Sigmoid colon (tissue), 7 donors: ENCODE measurements around the gene SPARC. TPM values are rescaled to one million over a fixed set of nuclear protein-coding genes. Genes with fewer than 3 reads are reported as not detected.
"Not testable (repeated sequence)": the region's sequence is repeated elsewhere in the genome, so short reads cannot be mapped to it uniquely, and the experiment has no call there.

Experiments
- DNase-seq: peaks from one replicate; pipeline ENCODE4 v3.0.0-alpha.2; 2019
- H3K27ac ChIP-seq, 4 donors: fragments of 200-600 bp; sonication (generic); one replicate each; pipeline ENCODE4 v1.5.1; 2016 to 2019; ENCODE audit warnings: mild to moderate bottlenecking in 1 of 4
- H3K27me3 ChIP-seq, 3 donors: fragments of 200-600 bp; sonication (generic); one replicate each; pipeline ENCODE4 v1.5.1; 2019; ENCODE audit warnings: mild to moderate bottlenecking in 1 of 3
- H3K36me3 ChIP-seq, 4 donors: fragments of 200-600 bp; sonication (generic); one replicate each; pipeline ENCODE4 v1.5.1; 2016 to 2019
- H3K4me1 ChIP-seq, 4 donors: fragments of 200-600 bp; sonication (generic); one replicate each; pipeline ENCODE4 v1.5.1; 2017 to 2019
- H3K4me3 ChIP-seq, 4 donors: fragments of 200-600 bp; sonication (generic); one replicate each; pipeline ENCODE4 v1.5.1; 2017 to 2019; ENCODE audit warnings: mild to moderate bottlenecking in 2 of 4, moderate library complexity in 1 of 4
- H3K9me3 ChIP-seq, 4 donors: fragments of 200-600 bp in 3 of 4; sonication (generic) in 3 of 4; one replicate each; pipeline versions ENCODE4 v1.5.1 to v1.6.1; 2013 to 2019
- EP300 ChIP-seq, 4 donors: sonication (generic); formaldehyde crosslinking; IDR thresholded peaks; one replicate each; pipeline ENCODE4 v1.6.1; 2017; ENCODE audit warnings: antibody characterized with exemption in 4 of 4
- POLR2A ChIP-seq, 2 donors: fragments of 450-650 bp; IDR thresholded peaks; one replicate each; pipeline ENCODE4 v1.6.1; 2016; ENCODE audit warnings: antibody characterized with exemption in 2 of 2, mild to moderate bottlenecking in 2 of 2, moderate library complexity in 2 of 2
- POLR2AphosphoS5 ChIP-seq, 4 donors: sonication (generic); formaldehyde crosslinking; IDR thresholded peaks; one replicate each; pipeline ENCODE4 v1.6.1; 2017; ENCODE audit warnings: antibody characterized with exemption in 4 of 4
- whole genome bisulfite sequencing, 2 donors: extraction: QIAGEN DNeasy Blood & Tissue Kit; methylation state at CpG; one replicate each; pipeline ENCODE4 v1.1.7; 2013; 5-methylcytosine and 5-hydroxymethylcytosine counted together
- intact Hi-C: fragments of 100-400 bp; cut with DNase I; formaldehyde crosslinking; loops from one replicate; pipeline ENCODE4 v1.15.1; 2023
- polyA plus RNA-seq, 3 donors: library from polyadenylated mRNA; stranded (reverse); fragments of 200-250 nt; gene quantifications; one replicate each; pipeline ENCODE4 v1.2.3, GENCODE V29; 2013
- total RNA-seq, 4 donors: library from RNA; depleted of rRNA; stranded (reverse); fragments of >200 nt; gene quantifications; one replicate each; pipeline ENCODE4 v1.1.0, GENCODE V29; 2016
- TF ChIP-seq, protein P1 (sequence below), 4 experiments: fragments of 450-650 bp in 3 of 4; fragments of 200-600 bp in 1 of 4; IDR thresholded peaks; one replicate each; pipeline ENCODE4 v1.5.1; 2016 to 2019; ENCODE audit warnings: antibody characterized with exemption in 4 of 4, mild to moderate bottlenecking in 3 of 4, moderate library complexity in 2 of 4
- donor health status: healthy with polysubstance abuse.
- donor health status: Bipolar disorder and iron deficiency.
- donor health status: healthy.

The SPARC gene
- total and polyA plus RNA-seq, 7 donors: 47.6 to 821 (median 272) TPM

DNA sequence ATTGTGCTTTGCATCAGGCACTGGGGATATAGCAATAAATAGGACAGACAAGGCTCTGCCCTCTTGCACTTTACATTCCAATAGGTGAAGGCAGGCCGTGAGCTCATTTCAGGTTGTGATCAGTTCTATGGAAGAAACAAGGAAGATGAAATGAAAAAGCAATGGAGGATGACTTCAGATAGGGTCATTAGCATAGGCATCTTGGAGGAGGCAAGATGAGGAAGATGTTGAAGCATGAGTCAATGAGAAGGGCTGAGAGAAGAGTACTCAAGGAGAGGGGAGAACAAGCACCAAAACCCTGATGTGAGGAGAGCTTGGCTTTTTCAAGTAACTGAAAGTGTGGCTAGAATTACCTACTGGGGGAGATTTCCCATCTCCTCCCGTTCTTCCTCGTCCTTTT lies 5.0 kb upstream of the SPARC start:
- no peak for DNase-seq
- 88 to 94% methylated on average over 3 of the region's 3 CpGs for WGBS, 2 donors
- H3K4me3 ChIP-seq: no peak overlapping the region
- no peaks in the 10 kb centered on the region for H3K27me3 ChIP-seq
- H3K4me1 ChIP-seq: peaks cover 0 to 21% (median 19%) of the 10 kb centered on the region in 4 donors
- H3K27ac ChIP-seq: no peak overlapping the region
- intact Hi-C loops: no loop called here
- TF ChIP-seq POLR2A (IDR thresholded peaks at IDR 0.05) (no peak), POLR2AphosphoS5 (IDR thresholded peaks at IDR 0.05) (no peak), EP300 (IDR thresholded peaks at IDR 0.05) (no peak)
- TF ChIP-seq, protein P1, sequence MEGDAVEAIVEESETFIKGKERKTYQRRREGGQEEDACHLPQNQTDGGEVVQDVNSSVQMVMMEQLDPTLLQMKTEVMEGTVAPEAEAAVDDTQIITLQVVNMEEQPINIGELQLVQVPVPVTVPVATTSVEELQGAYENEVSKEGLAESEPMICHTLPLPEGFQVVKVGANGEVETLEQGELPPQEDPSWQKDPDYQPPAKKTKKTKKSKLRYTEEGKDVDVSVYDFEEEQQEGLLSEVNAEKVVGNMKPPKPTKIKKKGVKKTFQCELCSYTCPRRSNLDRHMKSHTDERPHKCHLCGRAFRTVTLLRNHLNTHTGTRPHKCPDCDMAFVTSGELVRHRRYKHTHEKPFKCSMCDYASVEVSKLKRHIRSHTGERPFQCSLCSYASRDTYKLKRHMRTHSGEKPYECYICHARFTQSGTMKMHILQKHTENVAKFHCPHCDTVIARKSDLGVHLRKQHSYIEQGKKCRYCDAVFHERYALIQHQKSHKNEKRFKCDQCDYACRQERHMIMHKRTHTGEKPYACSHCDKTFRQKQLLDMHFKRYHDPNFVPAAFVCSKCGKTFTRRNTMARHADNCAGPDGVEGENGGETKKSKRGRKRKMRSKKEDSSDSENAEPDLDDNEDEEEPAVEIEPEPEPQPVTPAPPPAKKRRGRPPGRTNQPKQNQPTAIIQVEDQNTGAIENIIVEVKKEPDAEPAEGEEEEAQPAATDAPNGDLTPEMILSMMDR (IDR thresholded peaks at IDR 0.05): no peak
- H3K9me3 ChIP-seq: no peaks in the 10 kb centered on the region
- no peaks in the 10 kb centered on the region for H3K36me3 ChIP-seq

DNA sequence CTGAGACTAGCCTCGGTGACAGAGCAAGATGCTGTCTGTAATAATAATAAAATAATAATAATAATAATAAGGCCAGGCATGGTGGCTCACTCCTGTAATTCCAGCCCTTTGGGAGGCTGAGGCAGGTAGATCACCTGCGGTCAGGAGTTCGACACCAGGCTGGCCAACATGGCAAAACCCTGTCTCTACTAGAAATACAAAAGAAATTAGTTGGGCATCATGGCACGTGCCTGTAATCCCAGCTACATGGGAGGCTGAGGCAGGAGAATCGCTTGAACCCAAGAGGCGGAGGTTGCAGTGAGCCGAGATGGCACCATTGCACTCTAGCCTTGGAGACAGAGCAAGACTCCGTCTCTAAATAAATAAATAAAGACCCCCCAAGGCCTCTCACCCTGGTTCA lies 2.9 kb upstream of the SPARC start:
- DNase-seq, H3K27ac ChIP-seq, intact Hi-C loops, H3K27me3 ChIP-seq, H3K36me3 ChIP-seq, H3K9me3 ChIP-seq, H3K4me3 ChIP-seq: not testable (repeated sequence)
- peaks cover 0 to 20% (median 18%) of the 10 kb centered on the region in 4 donors for H3K4me1 ChIP-seq
- 87 to 91% methylated on average over 8 of the region's 8 CpGs for WGBS, 2 donors

DNA sequence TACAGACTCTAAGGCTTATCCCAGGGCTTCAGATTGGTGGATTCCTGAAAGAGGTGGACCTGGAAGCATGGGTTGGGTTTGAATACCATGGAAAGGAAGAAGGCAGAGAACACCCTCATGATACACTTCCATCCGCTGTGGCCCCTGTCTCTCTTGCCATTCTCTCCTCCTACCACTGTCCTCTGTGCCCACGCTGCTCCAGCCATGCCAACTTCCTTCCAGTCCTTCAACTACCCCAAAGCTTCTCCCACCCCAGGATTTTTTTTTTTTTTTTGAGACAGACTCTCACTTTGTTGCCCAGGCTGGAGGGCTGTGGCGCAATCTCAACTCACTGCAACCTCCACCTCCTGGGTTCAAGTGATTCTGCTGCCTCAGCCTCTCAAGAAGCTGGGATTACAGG lies 1.7 kb upstream of the SPARC start:
- intact Hi-C loops: no loop called here
- TF ChIP-seq POLR2A (IDR thresholded peaks at IDR 0.05) (no peak), EP300 (IDR thresholded peaks at IDR 0.05) (no peak), POLR2AphosphoS5 (IDR thresholded peaks at IDR 0.05) (no peak)
- TF ChIP-seq, protein P1 (IDR thresholded peaks at IDR 0.05): no peak
- H3K4me1 ChIP-seq: peaks cover 0 to 32% (median 29%) of the 10 kb centered on the region in 4 donors
- H3K9me3 ChIP-seq: no peaks in the 10 kb centered on the region
- H3K27me3 ChIP-seq: no peaks in the 10 kb centered on the region
- H3K27ac ChIP-seq: peak overlapping the region; percentile 87 to 95 (median 90)
- WGBS, 2 donors: 92 to 93% methylated on average over 3 of the region's 3 CpGs
- H3K36me3 ChIP-seq: no peaks in the 10 kb centered on the region
- DNase-seq: no peak
- no peak overlapping the region for H3K4me3 ChIP-seq

DNA sequence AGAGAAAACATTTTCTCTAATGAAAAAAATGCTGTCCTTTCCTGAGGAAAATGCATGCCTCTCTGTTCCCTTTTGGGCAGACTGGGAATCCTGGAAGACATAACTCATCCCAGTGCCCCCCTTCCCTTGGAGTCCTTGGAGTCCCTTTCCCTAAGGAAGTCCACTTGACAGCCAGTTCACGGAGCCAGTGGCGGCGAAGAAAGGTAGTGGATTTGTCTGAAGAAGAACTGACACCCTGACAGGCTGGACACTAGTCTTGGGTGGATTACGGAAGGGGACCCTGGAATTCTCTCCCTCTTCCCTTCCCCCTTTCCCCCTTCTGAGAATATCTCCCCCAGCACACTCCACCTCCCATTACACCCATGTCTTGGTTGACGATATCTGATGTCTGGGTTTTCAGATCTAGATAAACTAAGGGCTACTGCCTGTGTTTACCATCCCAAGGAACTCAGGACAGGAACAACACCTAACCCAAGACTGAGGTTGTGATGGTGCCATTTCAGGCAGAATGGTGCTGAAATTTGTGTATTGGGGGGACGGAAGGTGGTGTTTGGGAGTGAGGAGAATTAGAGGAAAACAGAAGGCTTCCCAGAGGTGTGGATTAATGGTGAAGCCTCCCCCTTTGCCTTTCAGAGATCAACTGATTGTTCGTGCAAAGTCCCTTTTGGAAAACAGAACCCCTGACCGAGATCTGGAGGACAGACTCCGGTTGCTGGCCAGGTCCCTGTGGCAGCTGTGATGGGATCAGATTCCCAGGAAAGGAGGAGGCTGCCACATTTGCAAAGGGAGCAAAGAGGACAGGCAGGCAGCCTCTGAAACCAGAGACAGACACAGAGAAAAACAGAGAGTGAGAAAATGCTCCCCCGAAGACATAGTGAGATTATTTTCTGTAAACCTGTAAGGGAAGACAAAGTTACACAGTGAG lies 704 bp downstream of the SPARC start:
- no peak for DNase-seq
- H3K4me3 ChIP-seq: peak overlapping the region; percentile 38 to 69 (median 63)
- intact Hi-C loops: no loop called here
- no peaks in the 10 kb centered on the region for H3K27me3 ChIP-seq
- no peak for TF ChIP-seq POLR2A (IDR thresholded peaks at IDR 0.05)
- TF ChIP-seq POLR2AphosphoS5 (IDR thresholded peaks at IDR 0.05): peak in 2 of 4 donors; percentile 18 to 45
- TF ChIP-seq, protein P1 (IDR thresholded peaks at IDR 0.05): no peak
- no peak for TF ChIP-seq EP300 (IDR thresholded peaks at IDR 0.05)
- WGBS, 2 donors: 61 to 66% methylated on average over 10 of the region's 10 CpGs
- no peaks in the 10 kb centered on the region for H3K36me3 ChIP-seq
- peak overlapping the region; percentile 87 to 95 (median 90) for H3K27ac ChIP-seq
- no peaks in the 10 kb centered on the region for H3K9me3 ChIP-seq
- H3K4me1 ChIP-seq: peaks cover 0 to 56% (median 50%) of the 10 kb centered on the region in 4 donors

DNA sequence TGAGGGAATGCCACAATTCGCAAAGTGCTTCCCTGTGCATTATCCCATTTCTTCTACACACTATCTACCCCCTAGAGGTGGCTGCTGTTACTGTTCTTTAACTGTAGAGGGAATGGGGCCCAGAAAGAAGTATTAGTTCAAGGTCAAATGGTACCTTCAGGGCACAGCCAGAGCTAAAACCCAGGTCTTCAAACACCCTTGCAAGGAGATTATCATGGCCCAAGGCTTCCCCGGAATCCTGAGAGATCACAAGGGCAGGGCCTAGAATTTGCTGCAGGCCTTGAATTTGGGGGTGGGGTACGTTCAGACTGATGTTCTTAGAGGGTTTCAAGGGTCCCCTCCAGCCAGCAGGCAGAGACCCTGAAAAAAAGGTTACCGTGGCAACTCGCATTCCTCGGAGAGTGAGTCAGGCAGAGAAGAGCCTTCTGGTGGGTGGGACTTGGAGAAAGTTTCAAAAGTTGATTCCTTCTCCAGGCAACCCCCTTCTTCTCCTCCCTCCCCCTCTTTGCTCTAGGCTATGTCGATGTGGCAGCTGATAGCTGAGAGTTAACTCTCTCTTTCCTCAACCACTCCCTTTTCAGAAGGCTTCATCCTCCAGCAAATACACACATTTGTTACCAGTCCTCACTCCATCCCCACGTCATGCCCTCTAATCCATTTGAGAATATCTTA lies 1.9 kb downstream of the SPARC start:
- H3K27ac ChIP-seq: peak overlapping the region; percentile 87 to 95 (median 90)
- H3K27me3 ChIP-seq: no peaks in the 10 kb centered on the region
- peak; percentile 87 for DNase-seq
- 59 to 66% methylated on average over 8 of the region's 8 CpGs for WGBS, 2 donors
- H3K4me1 ChIP-seq: peaks cover 0 to 68% (median 59%) of the 10 kb centered on the region in 4 donors
- peak overlapping the region; percentile 38 to 69 (median 63) for H3K4me3 ChIP-seq
- H3K36me3 ChIP-seq: no peaks in the 10 kb centered on the region
- TF ChIP-seq POLR2AphosphoS5 (IDR thresholded peaks at IDR 0.05): peak; percentile 18 to 82 (median 73)
- peak in 1 of 2 donors; percentile 13 for TF ChIP-seq POLR2A (IDR thresholded peaks at IDR 0.05)
- peak in 1 of 4 donors; percentile 8 for TF ChIP-seq EP300 (IDR thresholded peaks at IDR 0.05)
- TF ChIP-seq, protein P1 (IDR thresholded peaks at IDR 0.05): peak in 1 of 4 experiments; percentile 14
- intact Hi-C loops: no loop called here
- H3K9me3 ChIP-seq: no peaks in the 10 kb centered on the region
